GM23338 (cell line): ENCODE results near the gene RAB3GAP2. TPM values are rescaled to one million over a fixed set of nuclear protein-coding genes. Genes with fewer than 3 reads are reported as not detected.

Source experiments
- ATAC-seq: fragments of 200-7000 bp; cut with Tn5 transposase; 3 replicates; pipeline ENCODE4 v1.9.1; 2020
- DNase-seq: peaks from one replicate; pipeline ENCODE4 v3.0.0-alpha.2; 2015; ENCODE audit warnings: low spot score
- H2AFZ ChIP-seq: fragments of 200-600 bp; sonication (generic); 2 replicates; pipeline ENCODE4 v1.8.0; 2016; ENCODE audit warnings: antibody characterized with exemption, mild to moderate bottlenecking, moderate library complexity
- H3F3A ChIP-seq: fragments of 200-600 bp; sonication (generic); replicated peaks from 2 replicates; pipeline ENCODE4 v1.8.0; 2017; ENCODE audit warnings: antibody characterized with exemption, mixed run types, low read depth
- H3K27ac ChIP-seq: fragments of 200-600 bp; sonication (generic); 2 replicates; pipeline ENCODE4 v1.6.1; 2016; ENCODE audit warnings: low read depth
- H3K27me3 ChIP-seq: fragments of 200-600 bp; sonication (generic); 2 replicates; pipeline ENCODE4 v1.8.0; 2016; ENCODE audit warnings: mild to moderate bottlenecking, mixed run types, moderate library complexity; ENCODE audit not compliant: insufficient read depth
- H3K36me3 ChIP-seq: fragments of 200-600 bp; sonication (generic); 2 replicates; pipeline ENCODE4 v1.8.0; 2016; ENCODE audit warnings: mild to moderate bottlenecking; ENCODE audit not compliant: insufficient read depth
- H3K4me1 ChIP-seq: fragments of 200-600 bp; sonication (generic); 2 replicates; pipeline ENCODE4 v1.8.0; 2016; ENCODE audit warnings: mild to moderate bottlenecking, moderate library complexity; ENCODE audit not compliant: insufficient read depth
- H3K4me2 ChIP-seq: fragments of 200-600 bp; sonication (generic); 2 replicates; pipeline ENCODE4 v1.7.1; 2017; ENCODE audit warnings: mixed run types
- H3K4me3 ChIP-seq: fragments of 200-600 bp; sonication (generic); 2 replicates; pipeline ENCODE4 v1.6.1; 2016; ENCODE audit warnings: mixed run types
- H3K79me2 ChIP-seq: fragments of 200-600 bp; sonication (generic); replicated peaks from 2 replicates; pipeline ENCODE4 v1.8.0; 2017; ENCODE audit warnings: mild to moderate bottlenecking; ENCODE audit not compliant: insufficient read depth
- H3K9me2 ChIP-seq: fragments of 200-600 bp; sonication (generic); 2 replicates; pipeline ENCODE4 v1.8.0; 2017; ENCODE audit not compliant: insufficient read depth
- H4K20me1 ChIP-seq: fragments of 200-600 bp; sonication (generic); replicated peaks from 2 replicates; pipeline ENCODE4 v1.8.0; 2017; ENCODE audit warnings: mild to moderate bottlenecking; ENCODE audit not compliant: insufficient read depth
- H3K27ac Mint-ChIP-seq: 2 replicates; pipeline ENCODE4 v1.8.0; 2020; ENCODE audit warnings: inconsistent platforms, mild to moderate bottlenecking, moderate library complexity, mixed read lengths
- H3K27me3 Mint-ChIP-seq: 3 replicates; pipeline ENCODE4 v1.8.0; 2022; ENCODE audit warnings: low read depth, mild to moderate bottlenecking, moderate library complexity, mixed read lengths, inconsistent platforms; ENCODE audit not compliant: insufficient read depth, poor library complexity
- H3K36me3 Mint-ChIP-seq: 3 replicates; pipeline ENCODE4 v1.8.0; 2021; ENCODE audit warnings: low read depth, mild to moderate bottlenecking, inconsistent platforms, moderate library complexity, mixed read lengths
- H3K4me1 Mint-ChIP-seq: 3 replicates; pipeline ENCODE4 v1.8.0; 2020; ENCODE audit warnings: mild to moderate bottlenecking, inconsistent platforms, mixed read lengths
- H3K4me3 Mint-ChIP-seq: 3 replicates; pipeline ENCODE4 v1.8.0; 2021; ENCODE audit warnings: moderate library complexity, mild to moderate bottlenecking, inconsistent platforms, mixed read lengths
- H3K9me3 Mint-ChIP-seq: 3 replicates; pipeline ENCODE4 v1.8.0; 2020; ENCODE audit warnings: moderate library complexity, mild to moderate bottlenecking, inconsistent platforms, mixed read lengths
- CREB1 ChIP-seq: fragments of 250-450 bp; sonication (Bioruptor Pico); IDR thresholded peaks from 2 replicates; pipeline ENCODE4 v1.5.0; 2020; ENCODE audit warnings: low read depth, mild to moderate bottlenecking, moderate library complexity
- CTCF ChIP-seq, 2 experiments: fragments of 200-600 bp in 1 of 2; sonication (generic) in 1 of 2; conservative IDR thresholded peaks; 2 replicates each; pipeline versions ENCODE4 v1.5.1 to v1.6.1; 2016 to 2017; ENCODE audit warnings: antibody characterized with exemption in 2 of 2, low read depth in 2 of 2, mild to moderate bottlenecking in 2 of 2, moderate library complexity in 1 of 2
- EZH2 ChIP-seq: fragments of 200-600 bp; sonication (generic); IDR thresholded peaks from one replicate; pipeline ENCODE4 v1.8.0; 2017; ENCODE audit warnings: antibody characterized with exemption, mild to moderate bottlenecking, low read depth; ENCODE audit not compliant: unreplicated experiment
- EZH2phosphoT487 ChIP-seq: fragments of 200-600 bp; sonication (generic); IDR thresholded peaks from one replicate; pipeline ENCODE4 v1.8.1; 2018; ENCODE audit warnings: antibody characterized with exemption; ENCODE audit not compliant: unreplicated experiment
- JUNB ChIP-seq: IDR thresholded peaks from one replicate; pipeline ENCODE4 v1.6.1; 2016; ENCODE audit warnings: antibody characterized with exemption; ENCODE audit not compliant: unreplicated experiment
- POLR2AphosphoS5 ChIP-seq: IDR thresholded peaks from 2 replicates; pipeline ENCODE4 v1.6.1; 2016; ENCODE audit warnings: antibody characterized with exemption, low read depth
- REST ChIP-seq: IDR thresholded peaks from one replicate; pipeline ENCODE4 v1.6.1; 2018; ENCODE audit warnings: antibody characterized with exemption; ENCODE audit not compliant: unreplicated experiment
- STAT1 ChIP-seq: IDR thresholded peaks from one replicate; pipeline ENCODE4 v1.6.1; 2016; ENCODE audit warnings: antibody characterized with exemption; ENCODE audit not compliant: unreplicated experiment
- ZNF462 ChIP-seq: fragments of 250-450 bp; sonication (Bioruptor Pico); IDR thresholded peaks from 2 replicates; pipeline ENCODE4 v1.5.0; 2020; ENCODE audit warnings: mild to moderate bottlenecking, moderate library complexity
- polyA plus RNA-seq: library from polyadenylated mRNA; unstranded; fragments of >200 nt; fragmentation: Nextera tagmentation; extraction: Ambion mirVana; gene quantifications from 2 replicates; pipeline ENCODE4 v1.2.1, GENCODE V29; 2016
- total RNA-seq: library from RNA; depleted of rRNA; stranded (reverse); fragments of >200 nt; shearing (Covaris generic); gene quantifications from 2 replicates; pipeline ENCODE4 v1.2.3, GENCODE V29; 2014

The RAB3GAP2 gene
- total and polyA plus RNA-seq, 2 experiments from 2014 or later = 19.4 to 44.6 TPM

- no peak for TF ChIP-seq REST
These were observed 52.2 kb downstream of the RAB3GAP2 start (continued) for GRCh38 chr1:220219865-220220698.

DNA sequence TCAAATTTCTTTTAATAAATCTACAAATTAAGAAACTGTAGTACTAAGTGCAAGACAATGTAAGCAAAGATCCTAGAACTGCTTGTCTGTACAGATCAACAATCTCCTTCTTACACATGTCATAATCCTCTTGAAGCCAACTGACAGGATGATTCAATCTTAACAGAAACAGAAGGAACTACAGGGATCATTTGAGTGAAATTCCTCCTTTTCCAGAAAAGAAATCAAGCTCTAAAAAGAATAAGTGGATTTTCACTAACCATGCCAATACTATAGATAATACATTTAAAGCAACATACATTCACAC, 53.2 kb downstream of the RAB3GAP2 start:
- DNase-seq = no peak
- no peak overlapping the region for H3K4me3 Mint-ChIP-seq
- Histone ChIP-seq H3K4me3 (no peak overlapping the region), H3K4me1 (peaks cover 14% of the 10 kb centered on the region; the same call in 1 of the 2 replicates), H3F3A (no peaks in the 10 kb centered on the region), H3K27ac (0 out of 2 replicates have a peak overlapping the region, but pooled peaks have one; percentile 21), H3K79me2 (peaks cover 66% of the 10 kb centered on the region), H3K9me2 (no peaks in the 10 kb centered on the region), H3K27me3 (no peaks in the 10 kb centered on the region), H2AFZ (no peak overlapping the region), H3K36me3 (no peaks in the 10 kb centered on the region), H3K4me2 (no peak overlapping the region), H4K20me1 (no peaks in the 10 kb centered on the region)
- no peaks in the 10 kb centered on the region for H3K9me3 Mint-ChIP-seq
- H3K27ac Mint-ChIP-seq = no peak overlapping the region
- peaks cover 12% of the 10 kb centered on the region for H3K36me3 Mint-ChIP-seq
- peaks cover 6% of the 10 kb centered on the region for H3K27me3 Mint-ChIP-seq
- H3K4me1 Mint-ChIP-seq = peaks cover 30% of the 10 kb centered on the region
- ATAC-seq = no peak
- TF ChIP-seq CREB1 (CRISPR knock-in tag) = no peak
- TF ChIP-seq POLR2AphosphoS5 = no peak
- no peak for TF ChIP-seq JUNB
- no peak for TF ChIP-seq STAT1
- TF ChIP-seq REST = no peak
- TF ChIP-seq EZH2phosphoT487 = no peak
- no peak for TF ChIP-seq EZH2
- no peak for TF ChIP-seq CTCF (conservative IDR thresholded peaks at IDR 0.05; ENCODE audit: low read depth in 2 of 2)
- TF ChIP-seq ZNF462 (CRISPR knock-in tag) = no peak
